HepG2 (cell line): ENCODE measurements around the gene DOC2A. TPM values are rescaled to one million over a fixed set of nuclear protein-coding genes. Genes with fewer than 3 reads are reported as not detected.

Experiments used
- ATF1 ChIP-seq: IDR thresholded peaks from 2 replicates; pipeline ENCODE4 v1.6.1; 2016; ENCODE audit warnings: mild to moderate bottlenecking, control low read depth
- CTCF ChIP-seq: sonication (generic); formaldehyde crosslinking; IDR thresholded peaks from 2 replicates; pipeline ENCODE4 v1.5.0; 2020; ENCODE audit warnings: mild to moderate bottlenecking, missing genetic modification reagents, moderate library complexity
- DNMT1 ChIP-seq: sonication (generic); formaldehyde crosslinking; IDR thresholded peaks from 2 replicates; pipeline ENCODE4 v1.5.1; 2020; ENCODE audit warnings: mild to moderate bottlenecking, missing genetic modification reagents
- MBD4 ChIP-seq: IDR thresholded peaks from 2 replicates; pipeline ENCODE4 v1.6.1; 2012; ENCODE audit warnings: low read length, inconsistent platforms, borderline replicate concordance
- NCOA2 ChIP-seq: sonication (generic); formaldehyde crosslinking; IDR thresholded peaks from 2 replicates; pipeline ENCODE4 v1.8.0; 2022; ENCODE audit warnings: inconsistent platforms
- POGZ ChIP-seq: sonication (generic); formaldehyde crosslinking; IDR thresholded peaks from 2 replicates; pipeline ENCODE4 v1.4.0; 2020; ENCODE audit warnings: mild to moderate bottlenecking, missing genetic modification reagents
- ZNF24 ChIP-seq: fragments of 450-650 bp; IDR thresholded peaks from 2 replicates; pipeline ENCODE4 v1.6.1; 2017; ENCODE audit warnings: antibody characterized with exemption, mild to moderate bottlenecking
- ZNF441 ChIP-seq: sonication (generic); formaldehyde crosslinking; IDR thresholded peaks from 2 replicates; pipeline ENCODE4 v1.7.0; 2021; ENCODE audit warnings: missing genetic modification reagents, borderline replicate concordance
- ZNF510 ChIP-seq: sonication (generic); formaldehyde crosslinking; IDR thresholded peaks from 2 replicates; pipeline ENCODE4 v1.4.0; 2020; ENCODE audit warnings: low read depth, mild to moderate bottlenecking, missing genetic modification reagents
- ZNF563 ChIP-seq: sonication (generic); formaldehyde crosslinking; IDR thresholded peaks from 2 replicates; pipeline ENCODE4 v1.8.0; 2022; ENCODE audit warnings: mild to moderate bottlenecking, moderate library complexity, missing genetic modification reagents
- polyA plus RNA-seq, 8 experiments: library from polyadenylated mRNA; depleted of rRNA in 3 of 8; stranded (reverse) in 7 of 8; unstranded in 1 of 8; fragments of >200 nt; fragmentation: Illumina TruSeq in 4 of 8; extraction: Trizol in 4 of 8; gene quantifications; 2 replicates each; pipeline versions ENCODE4 v1.2.1 to v1.2.3, GENCODE V29; 2011 to 2016; ENCODE audit warnings: low read depth in 4 of 8, missing spikeins in 1 of 8, mixed read lengths in 1 of 8; ENCODE audit not compliant: insufficient read depth in 1 of 8
- total RNA-seq, 5 experiments: library from RNA; depleted of rRNA; stranded (reverse); fragments of >200 nt; fragmentation: Illumina TruSeq; extraction: Trizol; gene quantifications; 2 replicates each; pipeline ENCODE4 v1.2.3, GENCODE V29; 2016; ENCODE audit warnings: low read depth in 1 of 5
- TF ChIP-seq, protein P1 (sequence below): sonication (generic); formaldehyde crosslinking; IDR thresholded peaks from 2 replicates; pipeline ENCODE4 v1.4.0; 2020; ENCODE audit warnings: missing genetic modification reagents, borderline replicate concordance
- TF ChIP-seq, protein P2 (sequence below): sonication (generic); formaldehyde crosslinking; IDR thresholded peaks from 2 replicates; pipeline ENCODE4 v1.4.0; 2020; ENCODE audit warnings: missing genetic modification reagents
- TF ChIP-seq, protein P3 (sequence below): sonication (generic); formaldehyde crosslinking; IDR thresholded peaks from 2 replicates; pipeline ENCODE4 v1.9.0; 2021; ENCODE audit warnings: mild to moderate bottlenecking, missing genetic modification reagents

Gene DOC2A
- total and polyA plus RNA-seq, 2 of the 13 experiments (the other 11 are each of a cell fraction or from before 2014, with no cell fraction given) = 0.15 to 0.55 TPM

GRCh38 chr16:29995324-29995910 is 15.4 kb downstream of the DOC2A start, which contains the start of gene HIRIP3 (continued):
- TF ChIP-seq CTCF (CRISPR knock-in tag) = no peak
- peak; percentile 87; the same call in 1 of the 2 replicates for TF ChIP-seq ZNF563 (CRISPR knock-in tag)
- TF ChIP-seq POGZ (CRISPR knock-in tag) = no peak
- TF ChIP-seq ZNF510 (CRISPR knock-in tag) = no peak; the same call in 1 of the 2 replicates
- no peak for TF ChIP-seq DNMT1 (CRISPR knock-in tag)
- TF ChIP-seq NCOA2 (CRISPR knock-in tag) = 0 out of 2 replicates have a peak, but pooled peaks have one; percentile 25
- no peak for TF ChIP-seq ZNF24
- TF ChIP-seq, protein P1, sequence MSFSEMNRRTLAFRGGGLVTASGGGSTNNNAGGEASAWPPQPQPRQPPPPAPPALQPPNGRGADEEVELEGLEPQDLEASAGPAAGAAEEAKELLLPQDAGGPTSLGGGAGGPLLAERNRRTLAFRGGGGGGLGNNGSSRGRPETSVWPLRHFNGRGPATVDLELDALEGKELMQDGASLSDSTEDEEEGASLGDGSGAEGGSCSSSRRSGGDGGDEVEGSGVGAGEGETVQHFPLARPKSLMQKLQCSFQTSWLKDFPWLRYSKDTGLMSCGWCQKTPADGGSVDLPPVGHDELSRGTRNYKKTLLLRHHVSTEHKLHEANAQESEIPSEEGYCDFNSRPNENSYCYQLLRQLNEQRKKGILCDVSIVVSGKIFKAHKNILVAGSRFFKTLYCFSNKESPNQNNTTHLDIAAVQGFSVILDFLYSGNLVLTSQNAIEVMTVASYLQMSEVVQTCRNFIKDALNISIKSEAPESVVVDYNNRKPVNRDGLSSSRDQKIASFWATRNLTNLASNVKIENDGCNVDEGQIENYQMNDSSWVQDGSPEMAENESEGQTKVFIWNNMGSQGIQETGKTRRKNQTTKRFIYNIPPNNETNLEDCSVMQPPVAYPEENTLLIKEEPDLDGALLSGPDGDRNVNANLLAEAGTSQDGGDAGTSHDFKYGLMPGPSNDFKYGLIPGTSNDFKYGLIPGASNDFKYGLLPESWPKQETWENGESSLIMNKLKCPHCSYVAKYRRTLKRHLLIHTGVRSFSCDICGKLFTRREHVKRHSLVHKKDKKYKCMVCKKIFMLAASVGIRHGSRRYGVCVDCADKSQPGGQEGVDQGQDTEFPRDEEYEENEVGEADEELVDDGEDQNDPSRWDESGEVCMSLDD (CRISPR knock-in tag) = peak; percentile 67; the same call in 1 of the 2 replicates
- TF ChIP-seq ZNF441 (CRISPR knock-in tag) = no peak
- no peak for TF ChIP-seq ATF1
- no peak for TF ChIP-seq MBD4
- TF ChIP-seq, protein P2, sequence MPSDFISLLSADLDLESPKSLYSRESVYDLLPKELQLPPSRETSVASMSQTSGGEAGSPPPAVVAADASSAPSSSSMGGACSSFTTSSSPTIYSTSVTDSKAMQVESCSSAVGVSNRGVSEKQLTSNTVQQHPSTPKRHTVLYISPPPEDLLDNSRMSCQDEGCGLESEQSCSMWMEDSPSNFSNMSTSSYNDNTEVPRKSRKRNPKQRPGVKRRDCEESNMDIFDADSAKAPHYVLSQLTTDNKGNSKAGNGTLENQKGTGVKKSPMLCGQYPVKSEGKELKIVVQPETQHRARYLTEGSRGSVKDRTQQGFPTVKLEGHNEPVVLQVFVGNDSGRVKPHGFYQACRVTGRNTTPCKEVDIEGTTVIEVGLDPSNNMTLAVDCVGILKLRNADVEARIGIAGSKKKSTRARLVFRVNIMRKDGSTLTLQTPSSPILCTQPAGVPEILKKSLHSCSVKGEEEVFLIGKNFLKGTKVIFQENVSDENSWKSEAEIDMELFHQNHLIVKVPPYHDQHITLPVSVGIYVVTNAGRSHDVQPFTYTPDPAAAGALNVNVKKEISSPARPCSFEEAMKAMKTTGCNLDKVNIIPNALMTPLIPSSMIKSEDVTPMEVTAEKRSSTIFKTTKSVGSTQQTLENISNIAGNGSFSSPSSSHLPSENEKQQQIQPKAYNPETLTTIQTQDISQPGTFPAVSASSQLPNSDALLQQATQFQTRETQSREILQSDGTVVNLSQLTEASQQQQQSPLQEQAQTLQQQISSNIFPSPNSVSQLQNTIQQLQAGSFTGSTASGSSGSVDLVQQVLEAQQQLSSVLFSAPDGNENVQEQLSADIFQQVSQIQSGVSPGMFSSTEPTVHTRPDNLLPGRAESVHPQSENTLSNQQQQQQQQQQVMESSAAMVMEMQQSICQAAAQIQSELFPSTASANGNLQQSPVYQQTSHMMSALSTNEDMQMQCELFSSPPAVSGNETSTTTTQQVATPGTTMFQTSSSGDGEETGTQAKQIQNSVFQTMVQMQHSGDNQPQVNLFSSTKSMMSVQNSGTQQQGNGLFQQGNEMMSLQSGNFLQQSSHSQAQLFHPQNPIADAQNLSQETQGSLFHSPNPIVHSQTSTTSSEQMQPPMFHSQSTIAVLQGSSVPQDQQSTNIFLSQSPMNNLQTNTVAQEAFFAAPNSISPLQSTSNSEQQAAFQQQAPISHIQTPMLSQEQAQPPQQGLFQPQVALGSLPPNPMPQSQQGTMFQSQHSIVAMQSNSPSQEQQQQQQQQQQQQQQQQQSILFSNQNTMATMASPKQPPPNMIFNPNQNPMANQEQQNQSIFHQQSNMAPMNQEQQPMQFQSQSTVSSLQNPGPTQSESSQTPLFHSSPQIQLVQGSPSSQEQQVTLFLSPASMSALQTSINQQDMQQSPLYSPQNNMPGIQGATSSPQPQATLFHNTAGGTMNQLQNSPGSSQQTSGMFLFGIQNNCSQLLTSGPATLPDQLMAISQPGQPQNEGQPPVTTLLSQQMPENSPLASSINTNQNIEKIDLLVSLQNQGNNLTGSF (CRISPR knock-in tag) = peak; percentile 93; the same call in 1 of the 2 replicates
- TF ChIP-seq, protein P3, sequence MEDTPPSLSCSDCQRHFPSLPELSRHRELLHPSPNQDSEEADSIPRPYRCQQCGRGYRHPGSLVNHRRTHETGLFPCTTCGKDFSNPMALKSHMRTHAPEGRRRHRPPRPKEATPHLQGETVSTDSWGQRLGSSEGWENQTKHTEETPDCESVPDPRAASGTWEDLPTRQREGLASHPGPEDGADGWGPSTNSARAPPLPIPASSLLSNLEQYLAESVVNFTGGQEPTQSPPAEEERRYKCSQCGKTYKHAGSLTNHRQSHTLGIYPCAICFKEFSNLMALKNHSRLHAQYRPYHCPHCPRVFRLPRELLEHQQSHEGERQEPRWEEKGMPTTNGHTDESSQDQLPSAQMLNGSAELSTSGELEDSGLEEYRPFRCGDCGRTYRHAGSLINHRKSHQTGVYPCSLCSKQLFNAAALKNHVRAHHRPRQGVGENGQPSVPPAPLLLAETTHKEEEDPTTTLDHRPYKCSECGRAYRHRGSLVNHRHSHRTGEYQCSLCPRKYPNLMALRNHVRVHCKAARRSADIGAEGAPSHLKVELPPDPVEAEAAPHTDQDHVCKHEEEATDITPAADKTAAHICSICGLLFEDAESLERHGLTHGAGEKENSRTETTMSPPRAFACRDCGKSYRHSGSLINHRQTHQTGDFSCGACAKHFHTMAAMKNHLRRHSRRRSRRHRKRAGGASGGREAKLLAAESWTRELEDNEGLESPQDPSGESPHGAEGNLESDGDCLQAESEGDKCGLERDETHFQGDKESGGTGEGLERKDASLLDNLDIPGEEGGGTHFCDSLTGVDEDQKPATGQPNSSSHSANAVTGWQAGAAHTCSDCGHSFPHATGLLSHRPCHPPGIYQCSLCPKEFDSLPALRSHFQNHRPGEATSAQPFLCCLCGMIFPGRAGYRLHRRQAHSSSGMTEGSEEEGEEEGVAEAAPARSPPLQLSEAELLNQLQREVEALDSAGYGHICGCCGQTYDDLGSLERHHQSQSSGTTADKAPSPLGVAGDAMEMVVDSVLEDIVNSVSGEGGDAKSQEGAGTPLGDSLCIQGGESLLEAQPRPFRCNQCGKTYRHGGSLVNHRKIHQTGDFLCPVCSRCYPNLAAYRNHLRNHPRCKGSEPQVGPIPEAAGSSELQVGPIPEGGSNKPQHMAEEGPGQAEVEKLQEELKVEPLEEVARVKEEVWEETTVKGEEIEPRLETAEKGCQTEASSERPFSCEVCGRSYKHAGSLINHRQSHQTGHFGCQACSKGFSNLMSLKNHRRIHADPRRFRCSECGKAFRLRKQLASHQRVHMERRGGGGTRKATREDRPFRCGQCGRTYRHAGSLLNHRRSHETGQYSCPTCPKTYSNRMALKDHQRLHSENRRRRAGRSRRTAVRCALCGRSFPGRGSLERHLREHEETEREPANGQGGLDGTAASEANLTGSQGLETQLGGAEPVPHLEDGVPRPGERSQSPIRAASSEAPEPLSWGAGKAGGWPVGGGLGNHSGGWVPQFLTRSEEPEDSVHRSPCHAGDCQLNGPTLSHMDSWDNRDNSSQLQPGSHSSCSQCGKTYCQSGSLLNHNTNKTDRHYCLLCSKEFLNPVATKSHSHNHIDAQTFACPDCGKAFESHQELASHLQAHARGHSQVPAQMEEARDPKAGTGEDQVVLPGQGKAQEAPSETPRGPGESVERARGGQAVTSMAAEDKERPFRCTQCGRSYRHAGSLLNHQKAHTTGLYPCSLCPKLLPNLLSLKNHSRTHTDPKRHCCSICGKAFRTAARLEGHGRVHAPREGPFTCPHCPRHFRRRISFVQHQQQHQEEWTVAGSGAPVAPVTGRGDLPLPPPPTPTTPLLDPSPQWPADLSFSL (CRISPR knock-in tag) = no peak
